GDM1 (cell line): Measurements from ENCODE around the gene ENOSF1.
"Not testable (repeated sequence)": the region's sequence is repeated elsewhere in the genome, so short reads cannot be mapped to it uniquely, and the experiment has no call there.

Experiments
- DNase-seq: peaks from one replicate; lab custom pipeline; 2025; lab: John Stamatoyannopoulos, UW

Gene ENOSF1

GRCh38 chr18:712401-713134 lies at the start of gene ENOSF1:
ENOSF1 (minus strand) TSS chr18:712630; CDS start chr18:712587, 43 bp downstream.
- peak; percentile 79 for DNase-seq

- DNase-seq: not testable (repeated sequence)
These were observed 47.4 kb upstream of the ENOSF1 start for GRCh38 chr18:759864-760263.

- no peak for DNase-seq
These were observed 43.1 kb upstream of the ENOSF1 start for GRCh38 chr18:755506-755905.

- no peak for DNase-seq
These were observed 42.2 kb upstream of the ENOSF1 start for GRCh38 chr18:754656-755055.

GRCh38 chr18:750456-750855 lies 38.0 kb upstream of the ENOSF1 start:
- DNase-seq: no peak

GRCh38 chr18:744832-745597 lies 32.6 kb upstream of the ENOSF1 start:
- DNase-seq: no peak

GRCh38 chr18:741931-742512 lies 29.6 kb upstream of the ENOSF1 start:
- no peak for DNase-seq

GRCh38 chr18:732371-732770 lies 19.9 kb upstream of the ENOSF1 start:
- DNase-seq: no peak

GRCh38 chr18:731185-731584 lies 18.8 kb upstream of the ENOSF1 start:
- no peak for DNase-seq

- DNase-seq: no peak
These were observed 18.3 kb upstream of the ENOSF1 start for GRCh38 chr18:730692-731091.

GRCh38 chr18:730120-730519 lies 17.7 kb upstream of the ENOSF1 start:
- DNase-seq: not testable (repeated sequence)

GRCh38 chr18:725646-726045 lies 13.2 kb upstream of the ENOSF1 start:
- DNase-seq: no peak

- DNase-seq: no peak
These were observed 11.2 kb upstream of the ENOSF1 start for GRCh38 chr18:723541-724080.

GRCh38 chr18:717003-717402 lies 4.6 kb upstream of the ENOSF1 start:
- DNase-seq: no peak

GRCh38 chr18:715626-716025 lies 3.2 kb upstream of the ENOSF1 start:
- no peak for DNase-seq

- DNase-seq: no peak
These were observed 683 bp upstream of the ENOSF1 start for GRCh38 chr18:713135-713490.

GRCh38 chr18:711657-712400 lies 601 bp downstream of the ENOSF1 start:
- peak; percentile 54 for DNase-seq

- no peak for DNase-seq
These were observed 1.1 kb downstream of the ENOSF1 start for GRCh38 chr18:711310-711656.

GRCh38 chr18:710418-711300 lies 1.8 kb downstream of the ENOSF1 start:
- DNase-seq: no peak

- DNase-seq: no peak
These were observed 2.7 kb downstream of the ENOSF1 start for GRCh38 chr18:709771-710170.

GRCh38 chr18:708096-708495 lies 4.3 kb downstream of the ENOSF1 start:
- no peak for DNase-seq
